ENCODE measurements around the gene MRPS26.

GRCh38 chr20:3051385-3052019 is 5.7 kb downstream of the MRPS26 start:
- no peak for TF ChIP-seq CTCF (IDR thresholded peaks at IDR 0.05)
- no peak for TF ChIP-seq POLR2A (IDR thresholded peaks at IDR 0.05)
